GDM1 (cell line): ENCODE data around the gene KRT73.

ENCODE experiments used
- DNase-seq: peaks from one replicate; lab custom pipeline; 2025; lab: John Stamatoyannopoulos, UW

The KRT73 gene

DNA sequence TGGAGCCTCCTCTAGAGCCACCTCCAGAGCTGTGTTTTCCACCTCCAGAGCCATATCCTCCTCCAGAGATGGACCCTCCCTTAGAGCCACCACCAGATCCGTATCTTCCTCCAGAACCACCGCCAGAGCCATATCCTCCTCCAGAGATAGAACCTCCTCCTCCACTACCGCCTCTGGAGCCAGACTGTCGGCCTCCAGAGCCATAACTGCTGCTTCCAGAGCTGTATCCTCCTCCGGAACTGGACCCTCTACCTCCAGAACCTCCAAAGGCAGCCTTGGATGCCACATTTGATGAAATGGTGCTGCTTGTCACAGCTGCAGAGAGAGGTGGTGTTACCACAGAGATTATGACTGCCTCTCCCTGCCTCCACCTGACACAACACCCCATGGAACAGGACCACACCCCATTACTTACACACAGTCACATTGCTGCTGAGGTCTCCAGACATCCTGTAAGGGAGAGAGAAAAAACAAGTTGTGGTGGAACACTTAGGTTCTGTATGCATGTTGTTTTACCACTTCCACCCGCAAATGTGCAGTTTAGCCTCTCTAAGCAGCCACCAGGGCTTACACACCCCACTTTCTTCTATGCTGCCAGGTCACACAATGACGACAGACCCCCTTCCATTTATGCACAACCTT is 26.9 kb upstream of the KRT73 start:
- DNase-seq = peak; percentile 39

- no peak for DNase-seq
These were observed 25.7 kb upstream of the KRT73 start for GRCh38 chr12:52644078-52644415.

DNA sequence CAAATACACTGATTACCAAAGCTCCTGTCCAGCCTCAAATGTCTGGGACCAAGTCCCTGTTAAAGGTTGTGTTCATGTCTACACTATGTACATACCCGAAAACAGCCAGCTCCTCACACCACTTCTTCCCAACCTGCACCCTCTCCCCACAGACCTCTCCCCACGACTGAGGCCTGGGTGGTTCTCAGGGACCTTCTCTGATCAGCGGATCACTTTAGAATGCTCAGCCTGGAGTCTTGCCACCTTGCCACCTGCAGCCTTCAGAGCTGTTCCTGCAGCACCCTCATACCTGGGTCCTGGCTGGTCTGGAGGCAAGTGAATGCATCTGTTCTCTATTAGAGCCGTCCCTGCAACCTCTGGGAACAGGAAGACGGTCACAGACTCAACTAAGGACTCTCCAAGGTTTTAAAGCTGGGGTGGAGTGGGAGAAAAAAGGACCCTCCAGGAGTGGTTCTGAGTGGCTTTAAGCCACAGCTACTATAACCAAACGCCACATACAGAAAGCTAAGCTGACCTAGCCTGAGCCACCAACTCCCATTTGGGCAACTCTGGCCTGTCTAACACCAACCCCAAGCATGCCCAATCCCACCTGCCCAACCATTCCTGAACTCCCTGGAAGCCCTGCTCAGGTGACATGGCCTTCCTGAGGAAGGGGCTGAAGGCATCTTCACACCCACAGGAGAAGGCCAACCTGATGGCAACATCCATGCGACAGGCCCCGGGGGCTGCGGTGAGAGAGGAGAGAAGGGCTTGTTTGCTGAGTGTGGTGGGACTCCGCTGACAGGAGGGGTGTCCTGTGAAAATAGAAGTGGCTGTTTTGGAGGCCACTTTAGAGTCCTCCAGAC is 25.1 kb upstream of the KRT73 start:
- DNase-seq = no peak

DNA sequence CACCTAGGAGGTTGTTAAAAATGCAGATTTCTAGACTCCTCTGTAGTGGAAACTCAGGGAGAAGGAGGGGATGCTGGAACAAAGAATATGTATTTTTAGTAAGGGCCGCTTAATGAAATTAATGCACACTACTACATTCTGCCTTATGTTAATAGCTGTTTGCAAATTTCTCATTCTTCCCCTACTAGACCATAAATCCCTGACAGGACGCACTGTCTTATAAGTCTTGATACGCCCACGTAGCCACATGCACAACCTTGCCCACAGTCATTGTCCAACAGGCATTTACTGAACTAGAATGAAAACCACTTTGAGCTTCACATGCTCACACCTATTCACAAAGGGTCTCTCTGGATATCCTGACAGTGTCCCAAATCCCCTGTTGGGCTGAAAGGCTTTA is 23.1 kb upstream of the KRT73 start:
- DNase-seq = no peak

- DNase-seq = no peak
These were observed 18.9 kb upstream of the KRT73 start for GRCh38 chr12:52637299-52637698.

- DNase-seq = no peak
These were observed 18.4 kb upstream of the KRT73 start for GRCh38 chr12:52636592-52637258.

GRCh38 chr12:52636189-52636588 is 17.8 kb upstream of the KRT73 start:
- DNase-seq = no peak

GRCh38 chr12:52634266-52635056 is 16.1 kb upstream of the KRT73 start:
- DNase-seq = no peak

DNA sequence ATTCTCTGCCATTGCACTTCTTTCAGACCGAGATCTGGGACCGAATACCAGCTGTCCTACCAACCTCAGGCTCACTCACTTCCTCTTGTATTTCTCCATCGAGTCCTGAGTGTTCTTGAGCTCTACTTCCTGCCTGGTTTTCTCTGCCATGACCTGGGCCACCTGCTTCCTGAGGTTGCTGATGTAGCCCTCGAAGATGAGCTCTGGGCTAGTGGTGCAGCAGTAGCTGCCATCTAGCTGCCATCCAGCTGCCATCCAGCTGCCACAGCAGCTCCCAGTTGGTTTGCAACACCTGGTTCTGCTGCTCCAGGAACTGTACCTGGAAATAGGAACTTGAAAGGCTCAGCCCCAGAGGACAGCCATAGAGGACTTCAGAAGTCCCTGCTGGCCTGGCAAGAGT is 15.0 kb upstream of the KRT73 start:
- DNase-seq = peak; percentile 72

- no peak for DNase-seq
These were observed 14.3 kb upstream of the KRT73 start for GRCh38 chr12:52632656-52633055.

GRCh38 chr12:52631676-52632459 is 13.5 kb upstream of the KRT73 start:
- DNase-seq = no peak

- no peak for DNase-seq
These were observed 12.9 kb upstream of the KRT73 start for GRCh38 chr12:52631264-52631663.

GRCh38 chr12:52630599-52631200 is 12.3 kb upstream of the KRT73 start:
- peak; percentile 15 for DNase-seq

- no peak for DNase-seq
These were observed 11.7 kb upstream of the KRT73 start for GRCh38 chr12:52630008-52630500.

- no peak for DNase-seq
These were observed 11.1 kb upstream of the KRT73 start for GRCh38 chr12:52629281-52630007.

DNA sequence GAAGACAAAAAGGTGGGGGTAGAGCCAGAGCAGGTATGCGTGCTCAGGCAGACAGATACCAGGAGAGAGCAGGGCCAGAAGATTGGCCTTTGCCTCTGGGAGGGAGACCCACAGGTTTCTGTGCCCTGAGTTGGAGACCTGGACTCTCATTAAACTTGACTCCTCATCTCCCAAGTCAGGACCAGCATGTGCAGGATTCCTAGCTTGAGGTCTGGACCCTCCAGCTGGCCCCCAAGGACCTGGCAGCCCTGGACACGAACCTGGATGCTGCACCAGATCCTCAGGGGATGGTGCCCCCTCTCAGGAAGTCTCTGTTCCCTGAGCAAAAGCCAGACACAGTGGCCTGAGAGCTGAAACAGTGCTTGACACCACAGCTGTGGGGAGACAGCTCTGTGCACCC is 10.5 kb upstream of the KRT73 start:
- DNase-seq = no peak

GRCh38 chr12:52628111-52628507 is 9.8 kb upstream of the KRT73 start:
- DNase-seq = no peak

DNA sequence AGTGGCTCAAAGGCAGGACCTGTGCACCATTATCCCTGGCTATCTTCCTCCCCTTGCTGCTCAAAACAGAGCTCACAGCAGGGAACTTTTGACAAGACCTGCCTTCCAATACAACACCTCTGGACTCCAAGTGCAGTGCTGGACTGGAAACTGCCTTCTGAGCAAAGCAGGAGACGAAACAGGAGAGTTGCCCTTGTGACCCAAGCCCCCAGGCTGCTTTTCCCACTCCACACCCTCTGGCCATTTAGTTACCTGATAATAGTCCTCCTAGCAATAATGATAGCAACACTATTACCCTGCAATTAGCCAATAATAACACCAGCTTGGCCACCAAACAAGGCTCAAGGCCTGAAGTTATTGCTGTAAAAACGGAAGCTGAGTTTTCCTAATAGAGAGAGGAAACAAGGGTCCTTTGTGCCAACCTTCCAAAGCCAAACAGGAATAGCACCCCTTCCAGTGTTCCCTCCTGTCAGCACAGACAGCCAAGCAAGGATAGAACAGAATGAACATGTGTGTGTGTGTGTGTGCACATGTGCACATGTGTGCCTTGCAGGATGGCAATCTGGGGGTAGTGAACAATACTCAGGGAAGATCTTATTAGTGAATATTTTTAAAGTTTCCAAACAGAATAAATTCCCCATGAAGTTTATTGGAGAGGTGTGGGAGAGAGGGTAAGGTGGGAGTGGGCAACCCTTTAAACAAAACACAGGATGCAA is 9.2 kb upstream of the KRT73 start:
- no peak for DNase-seq

- DNase-seq = no peak
These were observed 4.0 kb upstream of the KRT73 start for GRCh38 chr12:52622349-52622748.

- DNase-seq = no peak
These were observed 507 bp upstream of the KRT73 start for GRCh38 chr12:52618866-52619265.
